MG63 (cell line): ENCODE measurements around the gene IQCM. TPM values are rescaled to one million over a fixed set of nuclear protein-coding genes. Genes with fewer than 3 reads are reported as not detected.
A peak's percentile ranks its signal among the peaks of the same experiment; 100 is the strongest.

ENCODE experiments used
- DNase-seq: peaks from one replicate; pipeline ENCODE4 v3.0.0-alpha.2; 2020
- H3K27me3 ChIP-seq: fragments of 250-450 bp; sonication (Bioruptor Pico); 2 replicates; pipeline ENCODE4 v1.5.1; 2020; ENCODE audit warnings: mild to moderate bottlenecking, moderate library complexity
- H3K36me3 ChIP-seq: fragments of 250-450 bp; sonication (Bioruptor Pico); 2 replicates; pipeline ENCODE4 v1.5.1; 2020; ENCODE audit warnings: mild to moderate bottlenecking, moderate library complexity
- H3K4me3 ChIP-seq: fragments of 250-450 bp; sonication (Bioruptor Pico); 2 replicates; pipeline ENCODE4 v1.5.1; 2020; ENCODE audit warnings: mild to moderate bottlenecking, moderate library complexity
- H3K9me3 ChIP-seq: fragments of 250-450 bp; sonication (Bioruptor Pico); 2 replicates; pipeline ENCODE4 v1.5.1; 2020; ENCODE audit warnings: mild to moderate bottlenecking, moderate library complexity
- total RNA-seq: library from RNA; depleted of rRNA; stranded (reverse); fragments of >200 nt; shearing (Covaris generic); gene quantifications from 2 replicates; pipeline ENCODE4 v1.2.3, GENCODE V29; 2014; ENCODE audit warnings: low replicate concordance

IQCM gene
- total RNA-seq, 1 experiment from 2014 or later, result not detected

DNA sequence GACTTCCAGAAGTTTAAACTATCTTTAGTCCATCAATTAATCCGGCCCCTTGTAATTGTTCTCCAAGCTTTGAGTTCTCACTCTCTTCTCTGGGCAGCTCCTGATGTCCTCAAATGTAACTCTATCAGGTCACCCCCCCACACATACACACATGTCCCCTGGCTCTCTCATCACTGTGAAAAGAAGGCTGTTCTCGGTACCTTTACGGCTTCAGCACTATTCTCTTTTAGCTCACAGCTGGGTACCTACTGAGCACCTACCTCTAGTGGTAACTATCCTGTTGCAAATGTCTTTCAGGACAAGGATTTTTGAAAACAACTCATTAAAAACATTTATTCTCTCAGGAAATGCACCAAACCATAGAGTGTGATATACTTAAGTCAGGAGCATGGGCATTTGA lies 115.4 kb downstream of the IQCM start:
- Histone ChIP-seq H3K4me3 (no peak overlapping the region), H3K36me3 (no peaks in the 10 kb centered on the region), H3K27me3 (no peaks in the 10 kb centered on the region), H3K9me3 (no peaks in the 10 kb centered on the region)
- DNase-seq, result no peak

DNA sequence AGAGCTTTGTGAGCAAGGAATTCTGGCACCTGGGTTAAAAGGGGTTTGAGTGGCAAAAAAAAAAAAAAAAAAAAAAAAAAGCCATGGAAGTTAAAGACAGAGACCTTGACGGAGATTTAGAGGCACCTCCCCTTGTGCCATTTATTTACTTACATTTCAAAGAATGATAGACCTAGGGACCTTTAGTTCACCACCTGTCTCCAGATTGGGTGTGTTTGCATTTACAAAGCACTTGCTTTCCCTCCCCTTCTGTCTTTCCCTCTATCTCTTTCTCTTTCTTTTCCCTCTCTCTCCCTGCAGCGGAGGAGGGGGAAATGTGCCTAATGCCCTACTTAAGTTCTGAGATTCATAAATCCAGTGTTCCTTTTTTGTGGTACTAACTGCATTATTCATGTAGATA lies 116.0 kb downstream of the IQCM start:
- no peak for DNase-seq
- Histone ChIP-seq H3K9me3 (no peaks in the 10 kb centered on the region), H3K27me3 (no peaks in the 10 kb centered on the region), H3K36me3 (no peaks in the 10 kb centered on the region), H3K4me3 (no peak overlapping the region)

- H3K36me3 ChIP-seq, result no peaks in the 10 kb centered on the region
- H3K9me3 ChIP-seq, result no peaks in the 10 kb centered on the region
- no peaks in the 10 kb centered on the region for H3K27me3 ChIP-seq
- no peak overlapping the region for H3K4me3 ChIP-seq
- DNase-seq, result no peak
These were observed 124.9 kb downstream of the IQCM start for GRCh38 chr4:149690726-149691125.

DNA sequence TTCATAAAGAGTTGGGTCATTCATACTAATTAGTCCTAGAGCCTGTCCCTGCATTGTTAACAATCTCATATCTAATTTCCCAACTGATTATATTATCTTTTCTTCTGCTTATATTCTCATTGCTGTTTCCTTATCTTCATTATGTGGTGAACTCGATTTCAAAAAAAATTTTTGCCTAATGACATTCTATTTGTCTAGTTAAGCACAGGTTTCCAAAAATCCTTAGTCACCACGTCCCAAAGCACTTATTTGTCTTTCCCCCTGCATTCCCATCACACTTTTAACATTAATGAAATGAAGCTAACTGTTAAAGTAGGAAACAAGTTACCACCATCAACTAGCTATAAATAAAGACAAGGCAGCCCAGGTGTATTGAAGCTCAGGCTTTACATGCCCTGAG lies 131.1 kb downstream of the IQCM start:
- Histone ChIP-seq H3K9me3 (no peaks in the 10 kb centered on the region), H3K4me3 (no peak overlapping the region), H3K36me3 (no peaks in the 10 kb centered on the region), H3K27me3 (no peaks in the 10 kb centered on the region)
- no peak for DNase-seq

GRCh38 chr4:149676076-149676475 lies 139.6 kb downstream of the IQCM start:
- DNase-seq, result no peak
- Histone ChIP-seq H3K4me3 (no peak overlapping the region), H3K9me3 (no peaks in the 10 kb centered on the region; the same call in 1 of the 2 replicates)

GRCh38 chr4:149645790-149646189 lies 169.9 kb downstream of the IQCM start:
- no peak overlapping the region for H3K4me3 ChIP-seq
- no peaks in the 10 kb centered on the region for H3K27me3 ChIP-seq
- DNase-seq, result no peak
- no peaks in the 10 kb centered on the region for H3K9me3 ChIP-seq
- no peaks in the 10 kb centered on the region for H3K36me3 ChIP-seq

More at GRCh38 chr4:149676076-149676475, 139.6 kb downstream of the IQCM start:
- Histone ChIP-seq H3K27me3 (no peaks in the 10 kb centered on the region), H3K36me3 (no peaks in the 10 kb centered on the region)

DNA sequence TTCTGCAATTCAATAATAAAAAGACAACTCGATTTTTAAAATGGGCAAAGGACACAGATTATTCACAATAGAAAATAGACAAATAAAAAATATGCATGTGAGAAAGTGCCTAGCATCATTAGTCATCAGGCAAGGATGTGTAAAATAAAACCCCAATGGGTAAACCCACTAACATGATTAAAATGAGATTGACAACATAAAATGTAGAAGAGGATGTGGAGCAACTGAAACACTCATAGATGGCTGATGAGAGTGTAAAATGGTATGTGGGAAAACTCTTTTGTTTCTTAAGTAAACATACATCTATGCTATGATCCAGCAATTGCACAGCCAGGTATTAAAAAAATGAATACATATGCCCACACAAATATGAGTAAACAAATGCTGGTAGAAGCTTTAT lies 177.6 kb downstream of the IQCM start:
- no peaks in the 10 kb centered on the region for H3K36me3 ChIP-seq
- H3K27me3 ChIP-seq, result no peaks in the 10 kb centered on the region
- no peak for DNase-seq
- no peak overlapping the region for H3K4me3 ChIP-seq
- no peaks in the 10 kb centered on the region for H3K9me3 ChIP-seq

- Histone ChIP-seq H3K9me3 (no peaks in the 10 kb centered on the region), H3K4me3 (no peak overlapping the region), H3K27me3 (no peaks in the 10 kb centered on the region), H3K36me3 (no peaks in the 10 kb centered on the region)
- DNase-seq, result no peak
These were observed 181.3 kb downstream of the IQCM start for GRCh38 chr4:149634368-149634767.

GRCh38 chr4:149631629-149632028 lies 184.0 kb downstream of the IQCM start:
- no peak for DNase-seq
- H3K36me3 ChIP-seq, result no peaks in the 10 kb centered on the region
- H3K27me3 ChIP-seq, result no peaks in the 10 kb centered on the region
- no peaks in the 10 kb centered on the region for H3K9me3 ChIP-seq
- H3K4me3 ChIP-seq, result no peak overlapping the region

- Histone ChIP-seq H3K9me3 (no peaks in the 10 kb centered on the region), H3K36me3 (no peaks in the 10 kb centered on the region), H3K27me3 (no peaks in the 10 kb centered on the region), H3K4me3 (no peak overlapping the region)
- no peak for DNase-seq
These were observed 185.6 kb downstream of the IQCM start for GRCh38 chr4:149630064-149630463.

- H3K9me3 ChIP-seq, result no peaks in the 10 kb centered on the region
- H3K4me3 ChIP-seq, result no peak overlapping the region
- no peak for DNase-seq
- H3K27me3 ChIP-seq, result no peaks in the 10 kb centered on the region
- H3K36me3 ChIP-seq, result no peaks in the 10 kb centered on the region
These were observed 209.9 kb downstream of the IQCM start for GRCh38 chr4:149605601-149606378.

GRCh38 chr4:149604827-149605226 lies 210.8 kb downstream of the IQCM start:
- no peak for DNase-seq
- Histone ChIP-seq H3K4me3 (no peak overlapping the region), H3K27me3 (no peaks in the 10 kb centered on the region), H3K36me3 (no peaks in the 10 kb centered on the region), H3K9me3 (no peaks in the 10 kb centered on the region)

DNA sequence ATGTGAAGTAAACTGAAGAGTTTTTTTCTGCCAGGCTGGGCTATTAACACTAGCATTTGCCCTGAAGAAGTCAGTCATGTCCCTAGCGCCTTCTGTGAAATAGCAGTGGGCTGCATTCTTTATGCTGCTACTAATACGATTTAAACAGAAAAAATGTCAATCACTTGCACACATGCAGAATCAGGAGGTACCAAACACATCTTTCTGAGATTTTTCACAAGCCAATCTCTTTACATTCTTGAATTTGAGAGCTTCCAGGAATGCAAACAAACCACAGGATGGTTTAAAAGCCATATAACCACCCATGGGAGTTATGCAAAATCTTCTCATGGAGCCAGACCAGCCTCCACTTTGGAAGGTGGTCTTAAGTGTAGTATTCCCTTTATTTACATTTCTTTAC lies 220.1 kb downstream of the IQCM start:
- DNase-seq, result no peak
- Histone ChIP-seq H3K4me3 (no peak overlapping the region), H3K27me3 (no peaks in the 10 kb centered on the region), H3K9me3 (no peaks in the 10 kb centered on the region), H3K36me3 (no peaks in the 10 kb centered on the region)

- DNase-seq, result no peak
- no peaks in the 10 kb centered on the region for H3K36me3 ChIP-seq
- no peak overlapping the region for H3K4me3 ChIP-seq
- no peaks in the 10 kb centered on the region for H3K27me3 ChIP-seq
- H3K9me3 ChIP-seq, result no peaks in the 10 kb centered on the region
These were observed 225.8 kb downstream of the IQCM start for GRCh38 chr4:149589826-149590225.

DNA sequence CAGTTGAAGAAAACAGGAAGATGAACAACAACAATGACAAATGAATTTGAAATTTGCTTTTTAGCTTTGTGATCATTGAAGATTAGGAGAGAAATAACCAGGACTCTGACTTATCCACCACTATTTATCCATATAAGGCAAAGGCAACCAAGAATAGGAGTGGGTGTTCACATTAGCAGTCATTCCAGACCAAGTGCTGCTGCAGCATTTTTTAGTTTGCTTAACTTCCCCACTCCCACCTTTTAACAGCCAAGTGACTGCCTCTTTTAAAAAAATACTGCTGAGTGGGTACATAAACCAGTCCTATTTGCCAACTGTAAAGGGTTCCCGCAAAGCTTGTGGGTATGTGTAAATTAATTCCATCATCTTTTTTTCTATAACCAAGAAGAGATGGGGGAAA lies 230.9 kb downstream of the IQCM start:
- Histone ChIP-seq H3K9me3 (no peaks in the 10 kb centered on the region), H3K4me3 (no peak overlapping the region), H3K36me3 (no peaks in the 10 kb centered on the region), H3K27me3 (no peaks in the 10 kb centered on the region)
- DNase-seq, result no peak

- no peaks in the 10 kb centered on the region for H3K27me3 ChIP-seq
- no peaks in the 10 kb centered on the region for H3K9me3 ChIP-seq
- 0 out of 2 replicates have a peak overlapping the region, but pooled peaks have one; percentile 8 for H3K4me3 ChIP-seq
- DNase-seq, result no peak
- H3K36me3 ChIP-seq, result no peaks in the 10 kb centered on the region
These were observed 240.7 kb downstream of the IQCM start for GRCh38 chr4:149574971-149575370.

GRCh38 chr4:149572716-149573115 lies 242.9 kb downstream of the IQCM start:
- no peak for DNase-seq
- no peaks in the 10 kb centered on the region for H3K27me3 ChIP-seq
- no peaks in the 10 kb centered on the region for H3K36me3 ChIP-seq
- H3K4me3 ChIP-seq, result no peak overlapping the region
- no peaks in the 10 kb centered on the region for H3K9me3 ChIP-seq

DNA sequence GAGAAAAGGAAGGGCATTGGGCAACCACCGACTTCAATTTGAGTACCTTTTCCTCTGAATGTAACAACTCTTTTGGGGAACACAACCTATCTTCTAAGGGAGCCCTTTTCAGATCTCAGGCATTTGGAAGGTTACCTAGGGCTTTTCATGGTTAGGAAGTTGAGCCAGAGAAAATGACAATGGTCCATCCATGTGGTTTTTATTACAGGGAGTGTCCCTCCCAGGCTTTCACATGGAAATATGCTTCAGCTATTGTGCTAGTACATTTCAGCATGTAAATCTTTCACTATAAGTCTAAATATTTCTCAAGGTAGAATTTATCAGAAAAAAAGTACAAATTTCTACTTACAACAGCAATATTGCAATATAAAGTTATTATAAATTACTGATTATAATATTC lies 259.8 kb downstream of the IQCM start:
- no peak for DNase-seq
- Histone ChIP-seq H3K4me3 (no peak overlapping the region), H3K36me3 (no peaks in the 10 kb centered on the region), H3K9me3 (no peaks in the 10 kb centered on the region), H3K27me3 (no peaks in the 10 kb centered on the region)
